Measurements from ENCODE around the gene ABAT. TPM values are rescaled to one million over a fixed set of nuclear protein-coding genes. Genes with fewer than 3 reads are reported as not detected.
"Not testable (repeated sequence)": the region's sequence is repeated elsewhere in the genome, so short reads cannot be mapped to it uniquely, and the experiment has no call there.

Gene ABAT
- total RNA-seq, 6 experiments from 2014 or later: 0.51 to 1.3 (median 0.59) TPM

DNA sequence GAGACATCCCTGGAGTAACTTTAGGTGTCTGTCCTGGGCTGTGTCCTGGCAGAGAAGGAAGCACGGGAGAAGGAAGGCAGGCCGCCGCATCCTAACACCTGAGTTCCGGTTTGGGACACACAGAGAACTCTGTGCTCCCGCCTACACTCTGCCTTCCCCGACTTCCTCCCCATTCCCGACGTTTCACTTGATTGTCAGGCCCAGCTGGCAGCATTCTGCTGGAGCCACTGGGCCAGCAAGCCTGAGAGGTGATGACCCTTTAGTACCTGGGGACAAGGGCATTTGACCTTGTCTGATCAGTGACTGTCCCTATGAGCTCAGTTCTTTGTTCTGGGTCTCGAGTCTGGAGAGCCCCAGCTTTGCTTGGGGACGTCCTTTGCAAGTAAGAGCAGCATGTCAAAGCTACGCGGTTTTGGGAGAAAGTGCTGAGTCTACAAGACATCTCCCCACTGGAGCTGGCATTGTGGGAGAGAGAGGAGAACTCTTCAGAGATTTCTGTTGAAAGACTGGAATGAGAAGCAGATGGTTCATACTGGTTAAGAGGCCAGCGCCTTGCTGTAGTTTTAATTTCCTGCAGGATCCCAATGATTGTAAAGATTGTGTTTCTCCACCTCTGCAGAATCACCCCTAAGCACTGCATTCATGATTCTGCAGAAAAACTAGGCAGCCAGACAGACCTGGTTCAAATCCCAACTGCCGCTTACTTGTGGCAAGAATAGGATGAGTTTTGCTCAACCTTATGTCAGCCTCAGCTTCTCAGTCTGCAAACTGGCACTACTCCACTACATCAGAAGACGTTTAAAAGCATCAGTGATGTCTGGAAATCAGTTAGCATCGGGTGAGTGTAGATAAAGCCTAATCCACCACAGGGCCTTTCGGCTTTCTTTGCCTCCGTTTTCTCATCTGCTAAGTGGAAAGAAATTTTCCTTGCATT, 20.6 kb downstream of the ABAT start:
- DNase-seq: no peak
- Mint-ChIP-seq H3K27ac (no peak overlapping the region), H3K9me3 (peaks cover 12% of the 10 kb centered on the region; the same call in 1 of the 2 replicates), H3K4me1 (ENCODE audit: low read depth) (no peaks in the 10 kb centered on the region), H3K36me3 (ENCODE audit: low read depth) (peaks cover 5% of the 10 kb centered on the region; the same call in 1 of the 2 replicates), H3K27me3 (ENCODE audit: insufficient read depth) (peaks cover 30% of the 10 kb centered on the region), H3K4me3 (no peak overlapping the region)
- no peak for TF ChIP-seq CTCF (IDR thresholded peaks at IDR 0.05)

- no peak overlapping the region for H3K4me3 Mint-ChIP-seq
- H3K4me1 Mint-ChIP-seq (ENCODE audit: low read depth): no peaks in the 10 kb centered on the region
- no peak for DNase-seq
- H3K36me3 Mint-ChIP-seq (ENCODE audit: low read depth): no peaks in the 10 kb centered on the region
- peaks cover under 1% of the 10 kb centered on the region; the same call in 1 of the 2 replicates for H3K9me3 Mint-ChIP-seq
- TF ChIP-seq CTCF (IDR thresholded peaks at IDR 0.05): no peak
- no peak overlapping the region for H3K27ac Mint-ChIP-seq
- H3K27me3 Mint-ChIP-seq (ENCODE audit: insufficient read depth): peaks cover 32% of the 10 kb centered on the region
Observed at GRCh38 chr16:8696880-8697279, 22.5 kb downstream of the ABAT start.

GRCh38 chr16:8697965-8698364, 23.5 kb downstream of the ABAT start:
- Mint-ChIP-seq H3K36me3 (ENCODE audit: low read depth) (no peaks in the 10 kb centered on the region), H3K27ac (no peak overlapping the region), H3K27me3 (ENCODE audit: insufficient read depth) (peaks cover 32% of the 10 kb centered on the region), H3K4me3 (no peak overlapping the region), H3K4me1 (ENCODE audit: low read depth) (no peaks in the 10 kb centered on the region), H3K9me3 (no peaks in the 10 kb centered on the region)
- DNase-seq: no peak
- no peak for TF ChIP-seq CTCF (IDR thresholded peaks at IDR 0.05)

DNA sequence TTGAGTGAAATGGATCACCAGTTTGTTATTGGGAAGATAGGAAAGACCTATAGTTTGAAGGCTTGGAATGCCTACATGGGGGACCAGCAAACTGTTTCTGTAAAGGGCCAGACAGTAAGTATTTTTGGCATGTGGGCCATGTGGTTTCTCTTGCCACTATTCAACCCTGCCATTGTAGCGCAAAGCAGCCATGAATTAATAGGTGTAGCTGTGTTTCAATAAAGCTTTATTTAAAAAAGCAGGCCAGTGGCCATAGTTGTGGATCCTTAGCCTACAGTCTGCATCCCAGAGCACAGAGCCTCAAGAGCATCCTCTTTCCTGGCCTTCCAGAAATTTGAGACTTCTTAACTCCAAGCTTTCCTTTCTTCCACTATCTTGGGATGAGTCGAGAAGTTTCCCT, 29.3 kb downstream of the ABAT start:
- TF ChIP-seq CTCF (IDR thresholded peaks at IDR 0.05): no peak
- Mint-ChIP-seq H3K27ac (no peak overlapping the region), H3K36me3 (ENCODE audit: low read depth) (no peaks in the 10 kb centered on the region)

GRCh38 chr16:8704098-8704497, 29.7 kb downstream of the ABAT start:
- no peaks in the 10 kb centered on the region for H3K9me3 Mint-ChIP-seq
- H3K27me3 Mint-ChIP-seq (ENCODE audit: insufficient read depth): peaks cover 16% of the 10 kb centered on the region
- no peak overlapping the region for H3K27ac Mint-ChIP-seq
- no peaks in the 10 kb centered on the region for H3K4me1 Mint-ChIP-seq (ENCODE audit: low read depth)
- no peak for DNase-seq
- no peak overlapping the region for H3K4me3 Mint-ChIP-seq
- no peaks in the 10 kb centered on the region for H3K36me3 Mint-ChIP-seq (ENCODE audit: low read depth)
- no peak for TF ChIP-seq CTCF (IDR thresholded peaks at IDR 0.05)

More for the DNA sequence above, 29.3 kb downstream of the ABAT start:
- no peak for DNase-seq
- H3K4me3 Mint-ChIP-seq: no peak overlapping the region
- no peaks in the 10 kb centered on the region for H3K4me1 Mint-ChIP-seq (ENCODE audit: low read depth)
- H3K9me3 Mint-ChIP-seq: no peaks in the 10 kb centered on the region
- H3K27me3 Mint-ChIP-seq (ENCODE audit: insufficient read depth): peaks cover 16% of the 10 kb centered on the region

GRCh38 chr16:8705100-8705822, 30.8 kb downstream of the ABAT start:
- H3K27ac Mint-ChIP-seq; H3K4me3 Mint-ChIP-seq; H3K4me1 Mint-ChIP-seq (ENCODE audit: low read depth); H3K36me3 Mint-ChIP-seq (ENCODE audit: low read depth); DNase-seq; H3K9me3 Mint-ChIP-seq: not testable (repeated sequence)
- H3K27me3 Mint-ChIP-seq (ENCODE audit: insufficient read depth): peaks cover 13% of the 10 kb centered on the region
